ENCODE results near the gene RNF144B.
A peak's percentile ranks its signal among the peaks of the same experiment; 100 is the strongest.

The RNF144B gene

DNA sequence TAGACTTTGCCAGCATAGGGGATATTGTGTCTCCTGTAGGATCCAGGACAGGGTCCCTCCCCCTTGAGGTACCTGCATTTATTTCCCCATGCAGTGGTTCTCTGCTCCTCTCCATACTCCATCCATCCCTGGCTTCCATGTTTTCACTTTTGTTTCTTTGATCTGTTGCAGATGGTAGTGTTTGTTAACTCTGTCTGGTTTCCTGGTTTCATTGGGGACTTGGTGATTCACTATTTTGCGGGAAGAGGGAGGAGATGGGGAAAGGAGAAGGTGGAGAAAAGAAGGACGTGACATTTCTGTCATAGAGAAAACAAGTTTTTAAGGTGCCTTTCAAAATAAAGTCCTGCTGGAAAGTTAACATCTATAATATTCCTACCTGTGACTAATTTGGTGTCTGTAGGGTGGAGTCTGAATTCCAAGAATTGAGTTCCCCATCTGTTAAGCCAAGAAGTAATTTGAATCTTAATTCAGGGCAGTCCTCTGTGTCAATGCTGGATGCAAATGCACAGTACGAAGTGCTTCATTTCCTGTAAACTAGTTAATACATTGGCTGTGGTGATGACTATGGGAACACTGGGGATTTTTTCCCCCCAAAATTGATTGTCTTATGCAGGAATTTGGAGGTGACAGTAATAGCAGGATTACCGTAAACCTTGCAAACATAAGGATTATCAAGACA lies 6.9 kb upstream of the RNF144B start:
- TF ChIP-seq, protein P1, sequence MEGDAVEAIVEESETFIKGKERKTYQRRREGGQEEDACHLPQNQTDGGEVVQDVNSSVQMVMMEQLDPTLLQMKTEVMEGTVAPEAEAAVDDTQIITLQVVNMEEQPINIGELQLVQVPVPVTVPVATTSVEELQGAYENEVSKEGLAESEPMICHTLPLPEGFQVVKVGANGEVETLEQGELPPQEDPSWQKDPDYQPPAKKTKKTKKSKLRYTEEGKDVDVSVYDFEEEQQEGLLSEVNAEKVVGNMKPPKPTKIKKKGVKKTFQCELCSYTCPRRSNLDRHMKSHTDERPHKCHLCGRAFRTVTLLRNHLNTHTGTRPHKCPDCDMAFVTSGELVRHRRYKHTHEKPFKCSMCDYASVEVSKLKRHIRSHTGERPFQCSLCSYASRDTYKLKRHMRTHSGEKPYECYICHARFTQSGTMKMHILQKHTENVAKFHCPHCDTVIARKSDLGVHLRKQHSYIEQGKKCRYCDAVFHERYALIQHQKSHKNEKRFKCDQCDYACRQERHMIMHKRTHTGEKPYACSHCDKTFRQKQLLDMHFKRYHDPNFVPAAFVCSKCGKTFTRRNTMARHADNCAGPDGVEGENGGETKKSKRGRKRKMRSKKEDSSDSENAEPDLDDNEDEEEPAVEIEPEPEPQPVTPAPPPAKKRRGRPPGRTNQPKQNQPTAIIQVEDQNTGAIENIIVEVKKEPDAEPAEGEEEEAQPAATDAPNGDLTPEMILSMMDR (conservative IDR thresholded peaks at IDR 0.05): no peak
- H3K27ac ChIP-seq: no peak overlapping the region

GRCh38 chr6:18380851-18381250 lies 6.3 kb upstream of the RNF144B start:
- TF ChIP-seq, protein P1 (conservative IDR thresholded peaks at IDR 0.05): no peak
- H3K27ac ChIP-seq: no peak overlapping the region

GRCh38 chr6:18383441-18383840 lies 3.7 kb upstream of the RNF144B start:
- TF ChIP-seq, protein P1 (conservative IDR thresholded peaks at IDR 0.05): no peak
- no peak overlapping the region for H3K27ac ChIP-seq

DNA sequence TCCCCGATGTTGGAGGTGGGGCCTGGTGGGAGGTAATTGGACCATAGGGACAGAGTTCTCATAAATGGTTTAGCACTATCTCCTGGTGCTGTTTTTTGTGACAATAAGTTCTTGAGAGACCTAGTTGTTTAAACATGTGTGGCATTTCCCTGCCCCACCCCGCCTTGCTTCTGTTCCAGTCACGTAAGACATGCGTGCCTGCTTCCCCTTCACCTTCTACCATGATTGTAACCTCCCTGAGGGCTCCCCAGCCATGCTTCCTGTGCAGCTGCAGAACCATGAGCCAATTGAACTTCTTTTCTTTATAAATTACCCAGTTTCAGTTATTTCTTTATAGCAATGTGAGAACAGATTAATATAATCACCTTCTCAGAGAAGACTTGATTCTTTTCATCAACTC lies 2.5 kb upstream of the RNF144B start:
- TF ChIP-seq, protein P1 (conservative IDR thresholded peaks at IDR 0.05): no peak
- H3K27ac ChIP-seq: no peak overlapping the region

- TF ChIP-seq, protein P1 (conservative IDR thresholded peaks at IDR 0.05): no peak
- H3K27ac ChIP-seq: peak overlapping the region; percentile 62
These were observed 713 bp upstream of the RNF144B start for GRCh38 chr6:18386298-18386976.

DNA sequence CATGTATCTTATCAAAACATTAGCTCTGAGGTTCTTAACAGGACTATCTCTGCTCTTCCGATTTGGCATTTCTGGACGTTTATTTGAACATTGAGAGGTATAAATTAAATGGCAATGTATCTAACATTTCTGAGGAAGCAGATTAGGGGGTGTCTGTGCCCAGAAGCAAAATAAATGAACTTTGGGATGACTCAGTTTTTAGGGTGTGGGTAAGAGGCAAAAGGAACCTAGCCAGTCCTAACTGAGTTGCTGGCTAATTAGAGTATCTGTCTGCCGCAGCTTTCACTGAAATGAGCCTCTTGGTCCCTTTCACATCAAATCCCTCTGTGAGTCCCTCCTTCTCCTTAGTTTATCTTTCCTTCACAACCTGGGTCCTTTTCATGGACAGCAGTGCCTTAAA lies 1.1 kb downstream of the RNF144B start:
- peak overlapping the region; percentile 62 for H3K27ac ChIP-seq
- TF ChIP-seq, protein P1 (conservative IDR thresholded peaks at IDR 0.05): no peak

DNA sequence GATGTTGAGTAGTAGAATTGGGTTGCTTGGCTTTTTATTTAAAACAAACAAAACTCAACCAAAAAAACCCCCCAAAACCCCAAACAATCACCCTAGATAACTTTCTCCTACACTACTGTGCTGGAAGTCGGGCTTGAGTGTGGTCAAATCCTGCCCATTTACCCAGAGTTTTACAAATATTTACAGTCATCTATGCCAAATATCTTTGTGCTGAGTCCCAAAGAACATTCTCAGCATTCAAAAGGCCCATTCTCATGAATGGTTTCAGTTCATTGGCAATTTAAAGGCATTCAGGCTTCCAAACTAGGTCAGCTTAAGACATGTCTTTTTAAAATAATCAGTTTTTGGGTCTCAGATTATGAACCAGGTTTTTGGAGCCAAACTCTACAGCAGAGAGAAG lies 1.8 kb downstream of the RNF144B start:
- TF ChIP-seq, protein P1 (conservative IDR thresholded peaks at IDR 0.05): no peak
- peak overlapping the region; percentile 62 for H3K27ac ChIP-seq
